ENCODE measurements around the gene UBE2S. TPM values are rescaled to one million over a fixed set of nuclear protein-coding genes. Genes with fewer than 3 reads are reported as not detected.

Gene UBE2S
- total RNA-seq, 1 experiment from 2014 or later: 393 TPM

- peaks cover 35 to 56% of the 10 kb centered on the region in 2 experiments for H3K4me1 Mint-ChIP-seq
- H4K91ac ChIP-seq (ENCODE audit: insufficient read length, low read depth, low read length): no peak overlapping the region
- H3K23ac ChIP-seq (ENCODE audit: insufficient read length, low read depth, low read length): no peak overlapping the region
- peaks cover 5% of the 10 kb centered on the region; the same call in 1 of the 2 replicates for H3K27me3 ChIP-seq (ENCODE audit: insufficient read depth, low read length)
- DNase-seq: peak; percentile 53
- H3K79me1 ChIP-seq (ENCODE audit: insufficient read depth, low read depth, low read length, poor library complexity, severe bottlenecking): no peaks in the 10 kb centered on the region
- H2AK5ac ChIP-seq (ENCODE audit: insufficient read length, low read length): no peak overlapping the region
- H3K36me3 Mint-ChIP-seq (ENCODE audit: insufficient read depth in 1 of 3, low read depth in 3 of 3): peaks cover 0 to 6% (median 0%) of the 10 kb centered on the region in 3 experiments; a peak in 1 of 7 replicates
- H3K9me3 Mint-ChIP-seq: peaks cover 0 to 5% of the 10 kb centered on the region in 2 experiments; a peak in 2 of 5 replicates
- H4K20me1 ChIP-seq (ENCODE audit: control insufficient read depth, insufficient read depth, insufficient read length): no peaks in the 10 kb centered on the region
- no peak overlapping the region for H3T11ph ChIP-seq (ENCODE audit: low read length)
- peak overlapping the region; percentile 22 for H3K18ac ChIP-seq (ENCODE audit: insufficient read length, low read depth, low read length)
- no peak overlapping the region for H4K8ac ChIP-seq (replicated peaks; ENCODE audit: insufficient read length, low read depth, low read length)
- WGBS (ENCODE audit: extremely low coverage, insufficient read length, low lambda C conversion rate): no CpG with 5 or more reads among the region's 9 CpGs
- no peak overlapping the region for H2BK15ac ChIP-seq (ENCODE audit: low read depth, low read length)
- H3K4ac ChIP-seq (ENCODE audit: low read depth, low read length): no peak overlapping the region
- no peak overlapping the region for H2AFZ ChIP-seq (ENCODE audit: low read length)
- peak overlapping the region; percentile 33 for H3K4me2 ChIP-seq (ENCODE audit: insufficient read depth, insufficient read length, low read length)
- H3K23me2 ChIP-seq (ENCODE audit: insufficient read length, low read depth, low read length, poor library complexity, severe bottlenecking): peaks cover 17% of the 10 kb centered on the region
- peak overlapping the region; percentile 17 to 55 (median 46); a peak in 3 of 7 replicates for H3K27ac Mint-ChIP-seq
- H2BK120ac ChIP-seq (ENCODE audit: low read depth, low read length, poor library complexity, severe bottlenecking): no peak overlapping the region
- peaks cover 68% of the 10 kb centered on the region for H3K27me3 Mint-ChIP-seq (ENCODE audit: low read depth)
- TF ChIP-seq CTCF (conservative IDR thresholded peaks at IDR 0.05): no peak
- H3K4me1 ChIP-seq (ENCODE audit: insufficient read depth, low read length): no peaks in the 10 kb centered on the region; the same call in 1 of the 2 replicates
- H3K4me3 Mint-ChIP-seq: peak overlapping the region; percentile 4 to 51; a peak in 3 of 5 replicates
- no peak overlapping the region for H3K56ac ChIP-seq (ENCODE audit: insufficient read length, low read depth, low read length)
- H3K14ac ChIP-seq (ENCODE audit: insufficient read depth, low read length): no peak overlapping the region
- H3K27ac ChIP-seq (ENCODE audit: insufficient read length, low read depth, low read length): no peak overlapping the region
- no peak overlapping the region for H3K9ac ChIP-seq (ENCODE audit: extremely low read depth, insufficient read length, low read length)
- no peaks in the 10 kb centered on the region for H3K79me2 ChIP-seq (ENCODE audit: insufficient read depth, low read length)
- no peak overlapping the region for H2BK20ac ChIP-seq (ENCODE audit: low read depth, low read length, poor library complexity, severe bottlenecking)
- H4K5ac ChIP-seq (ENCODE audit: insufficient read length, low read depth, low read length): no peak overlapping the region
- H3K9me3 ChIP-seq (ENCODE audit: control insufficient read depth, low read depth, low read length): no peaks in the 10 kb centered on the region
- no peak overlapping the region for H2BK12ac ChIP-seq (ENCODE audit: insufficient read length, low read depth, low read length)
- H2BK5ac ChIP-seq (ENCODE audit: insufficient read length, low read length): no peak overlapping the region
Observed at GRCh38 chr19:55373306-55373992, 34.1 kb downstream of the UBE2S start.
